Fibroblast of lung (primary cell): ENCODE data around the gene HMG20A. TPM values are rescaled to one million over a fixed set of nuclear protein-coding genes. Genes with fewer than 3 reads are reported as not detected.

Experiments used
- DNase-seq, 2 donors: peaks; one replicate each; pipeline versions ENCODE4 v3.0.0 to v3.0.0-alpha.2; 2010; ENCODE audit warnings: low read depth in 2 of 2
- H2AFZ ChIP-seq: 2 replicates; pipeline ENCODE4 v1.5.1; 2012; ENCODE audit warnings: low read length, control low read depth, inconsistent platforms
- H3K27ac ChIP-seq: 2 replicates; pipeline ENCODE4 v1.5.1; 2011; ENCODE audit warnings: low read length, control low read depth; ENCODE audit not compliant: insufficient read depth
- H3K27me3 ChIP-seq: 2 replicates; pipeline ENCODE4 v1.5.1; 2011; ENCODE audit warnings: mild to moderate bottlenecking, low read length; ENCODE audit not compliant: control insufficient read depth, insufficient read depth
- H3K36me3 ChIP-seq: 2 replicates; pipeline ENCODE4 v1.5.1; 2011; ENCODE audit warnings: low read length; ENCODE audit not compliant: control insufficient read depth, insufficient read depth
- H3K4me1 ChIP-seq: 2 replicates; pipeline ENCODE4 v1.5.1; 2011; ENCODE audit warnings: low read length; ENCODE audit not compliant: control insufficient read depth, insufficient read depth; ENCODE audit errors: extremely low read depth
- H3K4me2 ChIP-seq: 2 replicates; pipeline ENCODE4 v1.5.1; 2011; ENCODE audit warnings: low read length, control low read depth; ENCODE audit not compliant: insufficient read depth; ENCODE audit errors: extremely low read depth
- H3K4me3 ChIP-seq, 4 experiments: fragments of 200-600 bp in 1 of 4; sonication (generic) in 1 of 4; replicated peaks in 1 of 4; 2 replicates each; pipeline ENCODE4 v1.5.1; 2011 to 2016; ENCODE audit warnings: low read length in 4 of 4, low read depth in 3 of 4, mild to moderate bottlenecking in 3 of 4, control low read depth in 2 of 4, inconsistent platforms in 1 of 4, mixed read lengths in 1 of 4; ENCODE audit not compliant: insufficient read depth in 1 of 4; ENCODE audit errors: control extremely low read depth in 1 of 4
- H3K79me2 ChIP-seq: 2 replicates; pipeline ENCODE4 v1.5.1; 2012; ENCODE audit warnings: mild to moderate bottlenecking, low read length, inconsistent platforms; ENCODE audit not compliant: control insufficient read depth, insufficient read depth
- H3K9ac ChIP-seq: 2 replicates; pipeline ENCODE4 v1.5.1; 2011; ENCODE audit warnings: mild to moderate bottlenecking, low read length, control low read depth; ENCODE audit not compliant: insufficient read depth
- H3K9me3 ChIP-seq: 2 replicates; pipeline ENCODE4 v1.5.1; 2012; ENCODE audit warnings: low read depth, low read length; ENCODE audit not compliant: control insufficient read depth, insufficient read depth
- H4K20me1 ChIP-seq: 2 replicates; pipeline ENCODE4 v1.5.1; 2011; ENCODE audit warnings: low read length; ENCODE audit not compliant: control insufficient read depth, insufficient read depth; ENCODE audit errors: extremely low read depth
- EZH2 ChIP-seq: IDR thresholded peaks from 2 replicates; pipeline ENCODE4 v1.5.1; 2012; ENCODE audit warnings: low read length, control low read depth, mild to moderate bottlenecking; ENCODE audit errors: missing control alignments
- polyA plus RNA-seq, 2 donors: library from polyadenylated mRNA; depleted of rRNA in 1 of 2; stranded (reverse) in 1 of 2; unstranded in 1 of 2; fragments of >200 nt; gene quantifications; 2 replicates each; pipeline ENCODE4 v1.2.1, GENCODE V29; 2011 to 2012; ENCODE audit warnings: missing spikeins in 1 of 2
- total RNA-seq: library from RNA; depleted of rRNA; stranded (reverse); fragments of >200 nt; gene quantifications from 2 replicates; pipeline ENCODE4 v1.2.1, GENCODE V29; 2014
- TF ChIP-seq, protein P1 (sequence below), 2 donors: IDR thresholded peaks in 1 of 2; conservative IDR thresholded peaks in 1 of 2; 1 replicate in 1 of 2; 2 replicates in 1 of 2; pipeline ENCODE4 v1.5.1; 2011 to 2012; ENCODE audit warnings: low read length in 2 of 2, control low read depth in 1 of 2, inconsistent platforms in 1 of 2, low read depth in 1 of 2, mild to moderate bottlenecking in 1 of 2

The HMG20A gene
- total and polyA plus RNA-seq, 2 donors (not counting 1 experiment from before 2014, with no cell fraction given): 26.3 to 38.0 TPM

DNA sequence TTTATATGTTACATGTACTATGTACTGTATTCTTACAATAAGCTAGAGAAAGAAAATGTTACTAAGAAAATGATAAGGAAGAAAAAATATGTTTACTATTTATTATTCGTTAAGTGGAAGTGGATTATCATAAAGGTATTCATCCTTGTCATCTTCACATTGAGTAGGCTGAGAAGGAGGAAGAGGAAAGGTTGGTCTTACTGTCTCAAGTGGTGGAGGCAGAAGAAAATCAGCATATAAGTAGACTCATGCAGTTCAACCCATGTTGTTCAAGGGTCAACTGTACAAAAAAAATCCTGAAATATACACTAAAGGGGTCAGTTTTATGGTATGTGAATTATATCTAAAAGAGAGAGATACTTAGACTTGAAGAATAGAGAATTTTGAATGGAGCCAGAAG, 5.7 kb downstream of the HMG20A start:
- no peaks in the 10 kb centered on the region for H4K20me1 ChIP-seq
- H3K9me3 ChIP-seq: no peaks in the 10 kb centered on the region
- no peaks in the 10 kb centered on the region for H3K4me1 ChIP-seq
- no peak for DNase-seq
- H3K4me3 ChIP-seq: no peak overlapping the region
- H3K27ac ChIP-seq: no peak overlapping the region
- H2AFZ ChIP-seq: no peak overlapping the region
- peaks cover 29% of the 10 kb centered on the region for H3K79me2 ChIP-seq
- H3K4me2 ChIP-seq: no peak overlapping the region
- no peaks in the 10 kb centered on the region for H3K36me3 ChIP-seq
- no peak overlapping the region for H3K9ac ChIP-seq
- no peak for TF ChIP-seq EZH2
- TF ChIP-seq, protein P1, sequence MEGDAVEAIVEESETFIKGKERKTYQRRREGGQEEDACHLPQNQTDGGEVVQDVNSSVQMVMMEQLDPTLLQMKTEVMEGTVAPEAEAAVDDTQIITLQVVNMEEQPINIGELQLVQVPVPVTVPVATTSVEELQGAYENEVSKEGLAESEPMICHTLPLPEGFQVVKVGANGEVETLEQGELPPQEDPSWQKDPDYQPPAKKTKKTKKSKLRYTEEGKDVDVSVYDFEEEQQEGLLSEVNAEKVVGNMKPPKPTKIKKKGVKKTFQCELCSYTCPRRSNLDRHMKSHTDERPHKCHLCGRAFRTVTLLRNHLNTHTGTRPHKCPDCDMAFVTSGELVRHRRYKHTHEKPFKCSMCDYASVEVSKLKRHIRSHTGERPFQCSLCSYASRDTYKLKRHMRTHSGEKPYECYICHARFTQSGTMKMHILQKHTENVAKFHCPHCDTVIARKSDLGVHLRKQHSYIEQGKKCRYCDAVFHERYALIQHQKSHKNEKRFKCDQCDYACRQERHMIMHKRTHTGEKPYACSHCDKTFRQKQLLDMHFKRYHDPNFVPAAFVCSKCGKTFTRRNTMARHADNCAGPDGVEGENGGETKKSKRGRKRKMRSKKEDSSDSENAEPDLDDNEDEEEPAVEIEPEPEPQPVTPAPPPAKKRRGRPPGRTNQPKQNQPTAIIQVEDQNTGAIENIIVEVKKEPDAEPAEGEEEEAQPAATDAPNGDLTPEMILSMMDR (conservative IDR thresholded peaks at IDR 0.05 in 1 of 2, IDR thresholded peaks at IDR 0.05 in 1 of 2; ENCODE audit: low read depth in 1 of 2, low read length in 2 of 2): no peak
- H3K27me3 ChIP-seq: no peaks in the 10 kb centered on the region

DNA sequence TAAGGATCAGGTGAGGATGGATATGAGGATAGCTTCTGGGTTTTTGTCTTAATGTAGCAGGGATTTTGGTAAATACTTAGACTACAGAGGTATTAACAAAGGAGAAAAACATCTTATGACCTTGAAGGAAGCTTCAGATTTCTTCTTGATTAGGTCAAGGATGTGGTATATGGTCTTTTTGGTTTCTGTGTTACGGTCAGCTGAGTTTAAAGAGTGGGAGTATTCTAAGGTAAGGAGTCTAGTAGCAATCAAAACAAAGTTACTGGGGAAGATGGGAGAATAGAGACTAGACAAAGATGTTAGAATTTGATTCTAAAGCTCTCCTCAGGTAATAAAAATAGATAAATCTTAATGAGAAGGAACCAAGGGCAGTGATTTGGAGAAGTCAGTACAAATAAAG, 6.2 kb downstream of the HMG20A start:
- Histone ChIP-seq H3K4me3 (no peak overlapping the region), H3K27me3 (no peaks in the 10 kb centered on the region), H3K4me1 (no peaks in the 10 kb centered on the region), H3K9ac (no peak overlapping the region), H3K27ac (no peak overlapping the region), H3K79me2 (peaks cover 25% of the 10 kb centered on the region), H3K36me3 (no peaks in the 10 kb centered on the region), H4K20me1 (no peaks in the 10 kb centered on the region), H3K9me3 (no peaks in the 10 kb centered on the region), H3K4me2 (no peak overlapping the region), H2AFZ (no peak overlapping the region)
- no peak for TF ChIP-seq EZH2
- TF ChIP-seq, protein P1 (conservative IDR thresholded peaks at IDR 0.05 in 1 of 2, IDR thresholded peaks at IDR 0.05 in 1 of 2; ENCODE audit: low read depth in 1 of 2, low read length in 2 of 2): no peak
- no peak for DNase-seq

DNA sequence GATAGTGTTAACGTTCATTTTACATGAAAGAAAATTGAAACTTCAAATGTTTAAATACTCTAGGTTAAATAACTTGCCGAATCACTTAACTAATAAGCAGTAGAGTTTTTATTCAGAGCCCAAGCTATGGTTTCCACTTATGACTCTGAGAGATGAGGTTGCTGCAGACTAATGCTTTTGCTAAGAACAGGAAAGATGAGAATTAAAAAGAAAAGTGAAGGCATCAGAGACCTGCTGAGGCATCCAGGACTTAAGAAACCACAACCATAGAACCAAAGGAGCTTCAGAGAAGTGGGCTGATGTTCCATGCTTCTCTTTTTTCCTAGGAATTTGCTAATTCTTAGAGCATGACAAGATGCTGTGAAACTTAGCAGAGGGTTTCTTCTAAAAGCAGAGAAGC, 9.5 kb downstream of the HMG20A start:
- Histone ChIP-seq H3K4me1 (no peaks in the 10 kb centered on the region), H3K36me3 (no peaks in the 10 kb centered on the region), H3K79me2 (peaks cover 7% of the 10 kb centered on the region), H3K4me2 (no peak overlapping the region), H3K9me3 (no peaks in the 10 kb centered on the region), H2AFZ (no peak overlapping the region), H3K27me3 (no peaks in the 10 kb centered on the region), H3K4me3 (no peak overlapping the region), H4K20me1 (no peaks in the 10 kb centered on the region), H3K27ac (no peak overlapping the region), H3K9ac (no peak overlapping the region)
- TF ChIP-seq, protein P1 (conservative IDR thresholded peaks at IDR 0.05 in 1 of 2, IDR thresholded peaks at IDR 0.05 in 1 of 2; ENCODE audit: low read depth in 1 of 2, low read length in 2 of 2): no peak
- no peak for TF ChIP-seq EZH2
- DNase-seq: no peak
